Heart left ventricle (tissue), 13 donors: ENCODE measurements around the gene RBM5.

Experiments used
- POLR2A ChIP-seq, 2 donors: fragments of 450-650 bp; IDR thresholded peaks; one replicate each; pipeline ENCODE4 v1.6.1; 2017; ENCODE audit warnings: antibody characterized with exemption in 2 of 2, mild to moderate bottlenecking in 2 of 2, moderate library complexity in 2 of 2
- TF ChIP-seq, protein P1 (sequence below), 12 donors: fragments of 200-600 bp; sonication (generic) in 4 of 12; IDR thresholded peaks; one replicate each; pipeline versions ENCODE4 v1.5.0 to v1.8.0; 2018 to 2022; ENCODE audit warnings: antibody characterized with exemption in 12 of 12, mild to moderate bottlenecking in 5 of 12
- donor health status: ischemic (EF 13 %, LVEDD 7.1; RV severe dilation, severe dysfunction).
- donor health status: DM: no; HTN: yes; CAD: no.
- donor health status: DM: no; HTN: no; CAD: no.
- donor health status: ischemic (EF 25% LVEDD 6.9; RV normal size, moderate dysfunction).
- donor health status: ischemic (EF 25% LVEDD 5.7; RV mildly dilated, moderate dysfunction).
- donor health status: ischemic (EF 35%, LVEDD 5.7; RV mildly dilated, moderate dysfunction).
- donor health status: nonischemic (EF 11% LVEDD 7.7; RV severe dilation, severe dysfunction).
- donor health status: DM: yes; HTN: yes; CAD: no.
- donor health status: PGD.
- donor health status: ischemic (EF 29% LVEDD 5.4; RV normal size, mild dysfunction).
- donor health status: nonischemic (EF 23%, LVEDD 6.1; RV moderate dilation, normal function).

GRCh38 chr3:50147861-50148260 lies 59.1 kb downstream of the RBM5 start:
- TF ChIP-seq, protein P1, sequence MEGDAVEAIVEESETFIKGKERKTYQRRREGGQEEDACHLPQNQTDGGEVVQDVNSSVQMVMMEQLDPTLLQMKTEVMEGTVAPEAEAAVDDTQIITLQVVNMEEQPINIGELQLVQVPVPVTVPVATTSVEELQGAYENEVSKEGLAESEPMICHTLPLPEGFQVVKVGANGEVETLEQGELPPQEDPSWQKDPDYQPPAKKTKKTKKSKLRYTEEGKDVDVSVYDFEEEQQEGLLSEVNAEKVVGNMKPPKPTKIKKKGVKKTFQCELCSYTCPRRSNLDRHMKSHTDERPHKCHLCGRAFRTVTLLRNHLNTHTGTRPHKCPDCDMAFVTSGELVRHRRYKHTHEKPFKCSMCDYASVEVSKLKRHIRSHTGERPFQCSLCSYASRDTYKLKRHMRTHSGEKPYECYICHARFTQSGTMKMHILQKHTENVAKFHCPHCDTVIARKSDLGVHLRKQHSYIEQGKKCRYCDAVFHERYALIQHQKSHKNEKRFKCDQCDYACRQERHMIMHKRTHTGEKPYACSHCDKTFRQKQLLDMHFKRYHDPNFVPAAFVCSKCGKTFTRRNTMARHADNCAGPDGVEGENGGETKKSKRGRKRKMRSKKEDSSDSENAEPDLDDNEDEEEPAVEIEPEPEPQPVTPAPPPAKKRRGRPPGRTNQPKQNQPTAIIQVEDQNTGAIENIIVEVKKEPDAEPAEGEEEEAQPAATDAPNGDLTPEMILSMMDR (IDR thresholded peaks at IDR 0.05) = no peak
- TF ChIP-seq POLR2A (IDR thresholded peaks at IDR 0.05) = no peak
